HepG2 (cell line): ENCODE data around the gene BEAN1. TPM values are rescaled to one million over a fixed set of nuclear protein-coding genes. Genes with fewer than 3 reads are reported as not detected.

ENCODE experiments used
- KDM6A ChIP-seq: IDR thresholded peaks from 2 replicates; pipeline ENCODE4 v1.6.1; 2016; ENCODE audit warnings: low read depth
- KLF15 ChIP-seq: sonication (generic); formaldehyde crosslinking; IDR thresholded peaks from 2 replicates; pipeline ENCODE4 v1.8.1; 2023; ENCODE audit warnings: borderline replicate concordance, mild to moderate bottlenecking, inconsistent platforms, missing genetic modification reagents, mixed read lengths
- KLF16 ChIP-seq, 2 experiments: sonication (generic) in 1 of 2; formaldehyde crosslinking in 1 of 2; IDR thresholded peaks; 2 replicates each; pipeline versions ENCODE4 v1.6.1 to v1.8.0; 2016 to 2023; ENCODE audit warnings: missing genetic modification reagents in 2 of 2, missing compliant biosample characterization in 1 of 2
- MAFF ChIP-seq: IDR thresholded peaks from 2 replicates; pipeline ENCODE4 v1.6.1; 2011; ENCODE audit warnings: low read depth, low read length, improper control_type of control experiment
- MZF1 ChIP-seq: sonication (generic); formaldehyde crosslinking; IDR thresholded peaks from 2 replicates; pipeline ENCODE4 v1.8.1; 2023; ENCODE audit warnings: mild to moderate bottlenecking, missing genetic modification reagents, borderline replicate concordance
- NR1H2 ChIP-seq: sonication (generic); formaldehyde crosslinking; IDR thresholded peaks from 2 replicates; pipeline ENCODE4 v1.8.1; 2022; ENCODE audit warnings: low read depth, missing genetic modification reagents, borderline replicate concordance
- TEAD2 ChIP-seq: sonication (generic); formaldehyde crosslinking; IDR thresholded peaks from 2 replicates; pipeline ENCODE4 v1.9.0; 2021; ENCODE audit warnings: missing genetic modification reagents
- ZNF337 ChIP-seq: sonication (generic); formaldehyde crosslinking; IDR thresholded peaks from 2 replicates; pipeline ENCODE4 v1.5.1; 2020; ENCODE audit warnings: missing genetic modification reagents, low read depth, mild to moderate bottlenecking, borderline replicate concordance
- ZNF382 ChIP-seq: sonication (generic); formaldehyde crosslinking; IDR thresholded peaks from 2 replicates; pipeline ENCODE4 v1.5.0; 2020; ENCODE audit warnings: missing genetic modification reagents, mild to moderate bottlenecking, borderline replicate concordance
- polyA plus RNA-seq, 8 experiments: library from polyadenylated mRNA; depleted of rRNA in 3 of 8; stranded (reverse) in 7 of 8; unstranded in 1 of 8; fragments of >200 nt; fragmentation: Illumina TruSeq in 4 of 8; extraction: Trizol in 4 of 8; gene quantifications; 2 replicates each; pipeline versions ENCODE4 v1.2.1 to v1.2.3, GENCODE V29; 2011 to 2016; ENCODE audit warnings: low read depth in 4 of 8, missing spikeins in 1 of 8, mixed read lengths in 1 of 8; ENCODE audit not compliant: insufficient read depth in 1 of 8
- total RNA-seq, 5 experiments: library from RNA; depleted of rRNA; stranded (reverse); fragments of >200 nt; fragmentation: Illumina TruSeq; extraction: Trizol; gene quantifications; 2 replicates each; pipeline ENCODE4 v1.2.3, GENCODE V29; 2016; ENCODE audit warnings: low read depth in 1 of 5
- TF ChIP-seq, protein P1 (sequence below): sonication (generic); formaldehyde crosslinking; IDR thresholded peaks from 2 replicates; pipeline ENCODE4 v1.5.0; 2020; ENCODE audit warnings: mild to moderate bottlenecking, missing genetic modification reagents, borderline replicate concordance
- TF ChIP-seq, protein P2 (sequence below): IDR thresholded peaks from 2 replicates; pipeline ENCODE4 v1.6.1; 2016; ENCODE audit warnings: mild to moderate bottlenecking
- TF ChIP-seq, protein P3 (sequence below): sonication (generic); formaldehyde crosslinking; IDR thresholded peaks from 2 replicates; pipeline ENCODE4 v1.5.1; 2020; ENCODE audit warnings: mild to moderate bottlenecking, moderate library complexity, missing genetic modification reagents

The BEAN1 gene
- total and polyA plus RNA-seq, 2 of the 13 experiments (the other 11 are each of a cell fraction or from before 2014, with no cell fraction given) = 0.53 to 1.4 TPM

DNA sequence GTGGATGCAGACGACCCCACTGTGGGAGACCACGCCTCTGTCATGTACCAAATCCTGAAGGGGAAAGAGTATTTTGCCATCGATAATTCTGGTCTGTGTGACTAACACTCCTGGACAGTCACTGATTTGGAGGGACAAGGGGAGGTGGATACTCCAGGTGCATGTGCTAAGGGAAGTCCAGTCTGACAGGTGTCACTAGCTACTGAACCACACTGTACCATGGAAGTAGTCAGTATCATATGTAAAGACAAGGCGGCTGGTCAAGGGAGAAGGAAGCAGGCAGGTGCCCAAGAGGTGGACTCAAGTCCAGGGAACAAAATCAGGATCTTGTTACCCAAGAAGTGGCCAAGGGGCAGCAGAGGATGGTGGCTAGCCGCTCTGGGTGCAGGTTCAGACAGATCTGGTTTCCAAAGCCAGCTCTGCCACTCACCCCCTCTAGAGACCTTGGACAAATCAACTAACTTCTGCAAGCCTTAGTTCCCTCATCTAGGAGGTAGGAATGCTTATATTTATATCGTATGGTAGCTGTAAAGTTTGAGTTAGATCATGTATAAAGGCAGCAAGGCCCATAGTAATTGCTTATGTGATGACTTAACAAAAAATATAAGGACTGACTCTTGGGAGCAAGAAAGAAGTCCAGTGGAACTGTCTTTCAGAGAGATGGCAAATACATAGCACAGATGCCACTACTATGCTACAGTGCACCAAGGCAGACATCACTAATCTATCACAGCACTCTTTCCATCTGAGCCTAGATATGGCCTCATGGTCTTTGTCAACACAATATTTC is 38.5 kb upstream of the BEAN1 start (continued):
- TF ChIP-seq, protein P1, sequence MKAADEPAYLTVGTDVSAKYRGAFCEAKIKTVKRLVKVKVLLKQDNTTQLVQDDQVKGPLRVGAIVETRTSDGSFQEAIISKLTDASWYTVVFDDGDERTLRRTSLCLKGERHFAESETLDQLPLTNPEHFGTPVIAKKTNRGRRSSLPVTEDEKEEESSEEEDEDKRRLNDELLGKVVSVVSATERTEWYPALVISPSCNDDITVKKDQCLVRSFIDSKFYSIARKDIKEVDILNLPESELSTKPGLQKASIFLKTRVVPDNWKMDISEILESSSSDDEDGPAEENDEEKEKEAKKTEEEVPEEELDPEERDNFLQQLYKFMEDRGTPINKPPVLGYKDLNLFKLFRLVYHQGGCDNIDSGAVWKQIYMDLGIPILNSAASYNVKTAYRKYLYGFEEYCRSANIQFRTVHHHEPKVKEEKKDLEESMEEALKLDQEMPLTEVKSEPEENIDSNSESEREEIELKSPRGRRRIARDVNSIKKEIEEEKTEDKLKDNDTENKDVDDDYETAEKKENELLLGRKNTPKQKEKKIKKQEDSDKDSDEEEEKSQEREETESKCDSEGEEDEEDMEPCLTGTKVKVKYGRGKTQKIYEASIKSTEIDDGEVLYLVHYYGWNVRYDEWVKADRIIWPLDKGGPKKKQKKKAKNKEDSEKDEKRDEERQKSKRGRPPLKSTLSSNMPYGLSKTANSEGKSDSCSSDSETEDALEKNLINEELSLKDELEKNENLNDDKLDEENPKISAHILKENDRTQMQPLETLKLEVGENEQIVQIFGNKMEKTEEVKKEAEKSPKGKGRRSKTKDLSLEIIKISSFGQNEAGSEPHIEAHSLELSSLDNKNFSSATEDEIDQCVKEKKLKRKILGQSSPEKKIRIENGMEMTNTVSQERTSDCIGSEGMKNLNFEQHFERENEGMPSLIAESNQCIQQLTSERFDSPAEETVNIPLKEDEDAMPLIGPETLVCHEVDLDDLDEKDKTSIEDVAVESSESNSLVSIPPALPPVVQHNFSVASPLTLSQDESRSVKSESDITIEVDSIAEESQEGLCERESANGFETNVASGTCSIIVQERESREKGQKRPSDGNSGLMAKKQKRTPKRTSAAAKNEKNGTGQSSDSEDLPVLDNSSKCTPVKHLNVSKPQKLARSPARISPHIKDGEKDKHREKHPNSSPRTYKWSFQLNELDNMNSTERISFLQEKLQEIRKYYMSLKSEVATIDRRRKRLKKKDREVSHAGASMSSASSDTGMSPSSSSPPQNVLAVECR (CRISPR knock-in tag) = peak; percentile 38; the same call in 1 of the 2 replicates
- TF ChIP-seq ZNF382 = no peak
- TF ChIP-seq TEAD2 (CRISPR knock-in tag) = no peak
- TF ChIP-seq NR1H2 = no peak
- 0 out of 2 replicates have a peak, but pooled peaks have one; percentile 19 for TF ChIP-seq MAFF
- TF ChIP-seq, protein P2, sequence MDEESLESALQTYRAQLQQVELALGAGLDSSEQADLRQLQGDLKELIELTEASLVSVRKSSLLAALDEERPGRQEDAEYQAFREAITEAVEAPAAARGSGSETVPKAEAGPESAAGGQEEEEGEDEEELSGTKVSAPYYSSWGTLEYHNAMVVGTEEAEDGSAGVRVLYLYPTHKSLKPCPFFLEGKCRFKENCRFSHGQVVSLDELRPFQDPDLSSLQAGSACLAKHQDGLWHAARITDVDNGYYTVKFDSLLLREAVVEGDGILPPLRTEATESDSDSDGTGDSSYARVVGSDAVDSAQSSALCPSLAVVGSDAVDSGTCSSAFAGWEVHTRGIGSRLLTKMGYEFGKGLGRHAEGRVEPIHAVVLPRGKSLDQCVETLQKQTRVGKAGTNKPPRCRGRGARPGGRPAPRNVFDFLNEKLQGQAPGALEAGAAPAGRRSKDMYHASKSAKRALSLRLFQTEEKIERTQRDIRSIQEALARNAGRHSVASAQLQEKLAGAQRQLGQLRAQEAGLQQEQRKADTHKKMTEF = no peak
- no peak for TF ChIP-seq KLF15 (CRISPR knock-in tag)
- TF ChIP-seq MZF1 (CRISPR knock-in tag) = no peak
- TF ChIP-seq, protein P3, sequence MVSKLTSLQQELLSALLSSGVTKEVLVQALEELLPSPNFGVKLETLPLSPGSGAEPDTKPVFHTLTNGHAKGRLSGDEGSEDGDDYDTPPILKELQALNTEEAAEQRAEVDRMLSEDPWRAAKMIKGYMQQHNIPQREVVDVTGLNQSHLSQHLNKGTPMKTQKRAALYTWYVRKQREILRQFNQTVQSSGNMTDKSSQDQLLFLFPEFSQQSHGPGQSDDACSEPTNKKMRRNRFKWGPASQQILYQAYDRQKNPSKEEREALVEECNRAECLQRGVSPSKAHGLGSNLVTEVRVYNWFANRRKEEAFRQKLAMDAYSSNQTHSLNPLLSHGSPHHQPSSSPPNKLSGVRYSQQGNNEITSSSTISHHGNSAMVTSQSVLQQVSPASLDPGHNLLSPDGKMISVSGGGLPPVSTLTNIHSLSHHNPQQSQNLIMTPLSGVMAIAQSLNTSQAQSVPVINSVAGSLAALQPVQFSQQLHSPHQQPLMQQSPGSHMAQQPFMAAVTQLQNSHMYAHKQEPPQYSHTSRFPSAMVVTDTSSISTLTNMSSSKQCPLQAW (CRISPR knock-in tag) = no peak
- no peak for TF ChIP-seq KLF16 (CRISPR knock-in tag; IDR thresholded peaks at IDR 0.05)
- TF ChIP-seq KDM6A (CRISPR knock-in tag) = 0 out of 2 replicates have a peak, but pooled peaks have one; percentile 2
- TF ChIP-seq ZNF337 (CRISPR knock-in tag) = no peak
